HG03432 (cell line): ENCODE data around the gene CEP57.
"Not testable (repeated sequence)": the region's sequence is repeated elsewhere in the genome, so short reads cannot be mapped to it uniquely, and the experiment has no call there.

Source experiments
- ATAC-seq: cut with Tn5 transposase; IDR thresholded peaks from one replicate; pipeline ENCODE4 v1.9.1; 2021; ENCODE audit warnings: mild to moderate bottlenecking, moderate library complexity; ENCODE audit not compliant: unreplicated experiment

The CEP57 gene

DNA sequence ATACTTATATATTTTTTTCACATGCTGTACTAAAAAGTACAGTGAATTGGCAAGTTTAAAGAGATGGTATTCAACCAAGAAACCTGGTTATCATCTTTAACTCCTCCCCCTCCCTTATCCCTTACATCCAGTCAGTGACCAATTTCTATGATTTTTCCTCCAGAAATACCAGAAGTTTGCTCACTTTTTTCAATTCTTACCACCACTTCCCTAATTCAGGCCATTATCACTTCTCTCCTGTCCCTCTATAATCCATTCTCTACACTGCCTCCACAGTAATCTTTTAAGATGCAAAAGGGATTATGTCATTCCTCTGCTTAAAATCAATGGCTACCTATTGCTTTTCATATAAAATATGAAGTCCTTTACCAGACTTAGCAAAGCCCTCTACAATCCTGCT, 62.8 kb downstream of the CEP57 start:
- ATAC-seq: no peak

DNA sequence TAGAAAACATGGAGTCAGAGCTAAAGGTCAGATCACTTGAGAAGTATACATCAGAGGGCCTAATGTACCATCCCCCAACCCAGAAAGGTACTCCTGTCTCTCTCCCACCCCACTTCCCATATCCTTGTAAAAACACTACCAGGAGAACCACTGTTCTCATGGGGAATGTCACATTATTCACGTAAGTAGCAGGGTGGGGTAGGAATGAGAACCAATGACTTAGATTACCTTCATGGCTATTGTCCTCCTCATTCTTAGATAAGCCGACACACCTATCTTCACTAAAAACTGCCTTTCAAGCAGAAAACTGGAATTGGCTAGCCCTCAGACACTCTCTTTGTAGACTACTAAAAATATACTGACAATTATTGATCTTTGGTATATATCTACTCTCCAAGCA, 63.6 kb downstream of the CEP57 start:
- ATAC-seq: no peak

DNA sequence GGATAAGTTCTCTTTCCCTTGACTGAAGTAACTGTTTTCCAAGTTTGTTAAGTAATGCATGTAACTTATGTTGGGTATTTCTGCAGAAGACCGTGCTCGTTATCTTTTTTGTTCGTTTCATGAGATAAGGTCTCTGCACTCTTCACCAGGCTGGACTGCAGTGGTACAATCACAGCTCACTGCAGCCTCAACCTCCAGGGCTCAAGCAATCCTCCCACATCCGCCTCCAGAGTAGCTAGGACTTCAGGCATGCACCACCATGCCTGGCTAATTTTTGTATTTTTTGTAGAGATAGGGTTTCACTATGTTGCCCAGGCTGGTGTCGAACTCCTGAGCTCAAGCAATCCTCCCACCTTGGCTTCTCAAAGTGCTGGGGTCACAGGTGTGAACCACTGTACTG, 64.1 kb downstream of the CEP57 start:
- ATAC-seq: not testable (repeated sequence)

DNA sequence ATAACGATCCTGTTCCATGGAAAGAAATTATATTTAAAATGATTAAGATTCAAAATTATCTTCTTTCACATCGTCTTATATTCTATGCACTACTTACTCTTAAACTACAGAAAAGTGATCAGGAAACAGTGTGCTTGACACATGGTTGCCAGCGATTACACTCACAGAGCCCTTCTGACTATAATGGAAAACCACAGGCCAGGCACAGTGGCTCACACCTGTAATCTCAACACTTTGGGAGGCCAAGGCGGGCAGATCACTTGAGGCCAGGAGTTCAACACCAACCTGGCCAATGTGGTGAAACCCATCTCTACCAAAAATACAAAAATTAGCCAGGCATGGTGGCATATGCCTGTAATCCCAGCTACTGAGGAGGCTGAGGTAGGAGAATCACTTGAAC, 69.7 kb downstream of the CEP57 start:
- not testable (repeated sequence) for ATAC-seq

DNA sequence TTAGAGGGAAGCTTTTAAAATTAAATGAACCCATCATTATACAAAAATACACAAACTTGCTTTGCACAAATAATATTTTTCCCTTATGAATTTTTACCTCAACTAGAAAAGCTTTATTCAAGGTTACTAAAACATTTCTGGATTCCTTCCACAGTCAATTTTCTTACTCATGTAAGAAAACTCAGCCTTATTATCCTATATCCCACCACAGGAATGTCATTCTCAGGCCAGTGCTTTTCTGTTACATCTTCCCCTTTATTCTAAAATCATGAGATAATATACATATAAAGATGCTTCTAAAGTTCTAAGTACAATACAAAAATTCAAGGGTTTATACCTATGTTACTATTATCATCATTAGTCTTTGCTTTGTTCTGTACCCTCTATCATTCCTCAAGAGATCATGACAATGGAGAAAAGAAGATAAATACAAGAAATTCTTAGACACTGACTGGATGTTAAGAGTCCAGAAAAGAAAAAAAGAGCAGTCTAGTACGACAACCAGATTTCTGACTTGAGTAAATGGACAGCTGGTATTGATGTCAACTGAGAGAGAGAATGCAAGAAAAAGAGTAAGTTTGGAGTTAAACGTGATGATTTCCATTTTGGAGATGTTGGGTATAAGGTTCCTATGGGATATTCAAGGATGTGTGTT, 73.3 kb downstream of the CEP57 start:
- ATAC-seq: no peak

DNA sequence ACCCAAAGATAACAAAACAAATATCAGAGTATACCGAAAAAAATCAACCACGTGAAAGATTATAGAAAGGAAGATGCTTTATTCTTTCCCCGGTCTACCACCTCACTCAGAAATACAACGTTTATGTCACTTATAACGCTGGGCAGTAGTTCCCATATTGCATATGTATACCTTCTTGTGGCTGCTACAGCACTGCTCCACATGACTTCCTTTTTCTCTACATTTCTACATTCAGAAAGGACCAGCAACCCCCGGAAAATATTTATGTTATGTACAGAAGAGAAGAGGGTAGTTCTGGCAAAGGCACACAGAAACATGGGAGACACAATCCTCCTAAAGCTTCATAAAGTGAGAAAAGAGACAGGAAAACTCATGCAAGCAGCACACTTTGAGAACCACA, 76.8 kb downstream of the CEP57 start:
- ATAC-seq: no peak

DNA sequence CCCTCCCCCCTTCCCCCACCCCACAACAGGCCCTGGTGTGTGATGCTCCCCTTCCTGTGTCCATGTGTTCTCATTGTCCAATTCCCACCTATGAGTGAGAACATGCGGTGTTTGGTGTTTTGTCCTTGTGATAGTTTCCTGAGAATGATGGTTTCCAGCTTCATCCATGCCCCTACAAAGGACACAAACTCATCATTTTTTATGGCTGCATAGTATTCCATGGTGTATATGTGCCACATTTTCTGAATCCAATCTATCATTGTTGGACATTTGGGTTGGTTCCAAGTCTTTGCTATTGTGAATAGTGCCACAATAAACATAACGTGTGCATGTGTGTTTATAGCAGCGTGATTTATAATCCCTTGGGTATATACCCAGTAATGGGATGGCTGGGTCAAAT, 80.6 kb downstream of the CEP57 start:
- not testable (repeated sequence) for ATAC-seq

DNA sequence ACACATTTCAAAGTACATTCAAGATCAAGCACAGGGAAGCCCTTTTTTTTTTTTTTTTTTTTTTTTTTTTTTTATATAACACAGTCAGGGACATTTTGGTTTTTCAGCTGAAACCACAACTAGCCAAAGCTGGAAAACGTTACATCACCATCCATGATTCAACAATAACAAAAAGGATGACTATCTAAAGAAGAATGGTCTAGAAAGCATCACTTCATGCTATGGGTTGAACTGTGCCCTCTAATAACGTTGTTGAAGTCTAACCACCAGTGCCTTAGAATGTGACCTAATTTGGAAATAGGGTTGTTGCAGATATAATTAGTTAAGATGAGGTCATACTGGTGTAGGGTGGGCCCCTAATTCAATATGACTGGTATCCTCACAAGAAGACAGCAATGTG, 87.0 kb downstream of the CEP57 start:
- no peak for ATAC-seq
